SIG-M5 treated with dmso at 0.1 percent for 504 hours (cell line): ENCODE results near the gene OR6B2.
A peak's percentile ranks its signal among the peaks of the same experiment; 100 is the strongest.

Source experiments
- DNase-seq: peaks from one replicate; lab custom pipeline; 2025; ENCODE audit not compliant: unreplicated experiment; lab: John Stamatoyannopoulos, UW

Gene OR6B2

GRCh38 chr2:240042740-240043139 is 12.5 kb upstream of the OR6B2 start:
- no peak for DNase-seq

GRCh38 chr2:240041363-240041762 is 11.1 kb upstream of the OR6B2 start:
- DNase-seq: no peak

GRCh38 chr2:240037358-240037757 is 7.1 kb upstream of the OR6B2 start:
- no peak for DNase-seq

GRCh38 chr2:240033330-240033678 is 3.1 kb upstream of the OR6B2 start:
- DNase-seq: no peak

- no peak for DNase-seq
Observed at GRCh38 chr2:240032406-240033329, 2.4 kb upstream of the OR6B2 start.

- no peak for DNase-seq
Observed at GRCh38 chr2:240024766-240025165, 5.5 kb downstream of the OR6B2 start.

- no peak for DNase-seq
Observed at GRCh38 chr2:240023792-240024191, 6.4 kb downstream of the OR6B2 start.

- DNase-seq: peak; percentile 64
Observed at GRCh38 chr2:240021488-240022104, 8.6 kb downstream of the OR6B2 start.

GRCh38 chr2:240018071-240018750 is 12.0 kb downstream of the OR6B2 start:
- no peak for DNase-seq

GRCh38 chr2:240014327-240014726 is 15.9 kb downstream of the OR6B2 start:
- no peak for DNase-seq

GRCh38 chr2:240013343-240013742 is 16.9 kb downstream of the OR6B2 start:
- peak; percentile 27 for DNase-seq

GRCh38 chr2:240002983-240003382 is 27.2 kb downstream of the OR6B2 start:
- no peak for DNase-seq

GRCh38 chr2:240000671-240001070 is 29.6 kb downstream of the OR6B2 start:
- no peak for DNase-seq

GRCh38 chr2:239997686-239998409 is 32.4 kb downstream of the OR6B2 start:
- no peak for DNase-seq

- DNase-seq: no peak
Observed at GRCh38 chr2:239994086-239994485, 36.1 kb downstream of the OR6B2 start.

- no peak for DNase-seq
Observed at GRCh38 chr2:239993291-239993690, 36.9 kb downstream of the OR6B2 start.

GRCh38 chr2:239991689-239992314 is 38.4 kb downstream of the OR6B2 start:
- DNase-seq: peak; percentile 78

- no peak for DNase-seq
Observed at GRCh38 chr2:239990966-239991365, 39.3 kb downstream of the OR6B2 start.

GRCh38 chr2:239985356-239985755 is 44.9 kb downstream of the OR6B2 start:
- DNase-seq: no peak

- no peak for DNase-seq
Observed at GRCh38 chr2:239984421-239985194, 45.6 kb downstream of the OR6B2 start.
